Measurements from ENCODE around the gene MBD2. TPM values are rescaled to one million over a fixed set of nuclear protein-coding genes. Genes with fewer than 3 reads are reported as not detected.
A peak's percentile ranks its signal among the peaks of the same experiment; 100 is the strongest.

The MBD2 gene
- total RNA-seq, 1 donor from 2014 or later: 25.1 TPM

- DNase-seq (ENCODE audit: extremely low read depth, low read depth, low spot score): no peak
These were observed 20.6 kb downstream of the MBD2 start for GRCh38 chr18:54203914-54204313.

- no peak for DNase-seq (ENCODE audit: extremely low read depth, low read depth, low spot score)
These were observed 21.6 kb downstream of the MBD2 start for GRCh38 chr18:54202851-54203250.

- no peak for DNase-seq (ENCODE audit: extremely low read depth, low read depth, low spot score)
These were observed 26.6 kb downstream of the MBD2 start for GRCh38 chr18:54197747-54198411.

- no peak for DNase-seq (ENCODE audit: extremely low read depth, low read depth, low spot score)
These were observed 30.7 kb downstream of the MBD2 start for GRCh38 chr18:54193786-54194185.

GRCh38 chr18:54192900-54193299 is 31.6 kb downstream of the MBD2 start:
- DNase-seq (ENCODE audit: extremely low read depth, low read depth, low spot score): no peak

- no peak for DNase-seq (ENCODE audit: extremely low read depth, low read depth, low spot score)
These were observed 32.1 kb downstream of the MBD2 start for GRCh38 chr18:54192415-54192814.

GRCh38 chr18:54191352-54191751 is 33.1 kb downstream of the MBD2 start:
- DNase-seq (ENCODE audit: extremely low read depth, low read depth, low spot score): no peak

GRCh38 chr18:54187372-54187771 is 37.1 kb downstream of the MBD2 start:
- DNase-seq (ENCODE audit: extremely low read depth, low read depth, low spot score): no peak

- DNase-seq (ENCODE audit: extremely low read depth, low read depth, low spot score): no peak
These were observed 39.6 kb downstream of the MBD2 start for GRCh38 chr18:54184836-54185235.

- no peak for DNase-seq (ENCODE audit: extremely low read depth, low read depth, low spot score)
These were observed 41.1 kb downstream of the MBD2 start for GRCh38 chr18:54183390-54183789.

GRCh38 chr18:54181856-54182602 is 42.4 kb downstream of the MBD2 start:
- DNase-seq (ENCODE audit: extremely low read depth, low read depth, low spot score): peak; percentile 50

GRCh38 chr18:54173980-54174630 is 50.4 kb downstream of the MBD2 start:
- DNase-seq (ENCODE audit: extremely low read depth, low read depth, low spot score): no peak

- DNase-seq (ENCODE audit: extremely low read depth, low read depth, low spot score): no peak
These were observed 51.2 kb downstream of the MBD2 start for GRCh38 chr18:54173250-54173649.

- DNase-seq (ENCODE audit: extremely low read depth, low read depth, low spot score): no peak
These were observed 54.8 kb downstream of the MBD2 start for GRCh38 chr18:54169431-54170403.

GRCh38 chr18:54165450-54165849 is 59.0 kb downstream of the MBD2 start:
- DNase-seq (ENCODE audit: extremely low read depth, low read depth, low spot score): no peak

- no peak for DNase-seq (ENCODE audit: extremely low read depth, low read depth, low spot score)
These were observed 61.0 kb downstream of the MBD2 start for GRCh38 chr18:54163453-54163852.

- no peak for DNase-seq (ENCODE audit: extremely low read depth, low read depth, low spot score)
These were observed 62.0 kb downstream of the MBD2 start for GRCh38 chr18:54162431-54162830.

GRCh38 chr18:54161267-54161666 is 63.2 kb downstream of the MBD2 start:
- no peak for DNase-seq (ENCODE audit: extremely low read depth, low read depth, low spot score)

GRCh38 chr18:54159906-54160305 is 64.6 kb downstream of the MBD2 start:
- DNase-seq (ENCODE audit: extremely low read depth, low read depth, low spot score): no peak

GRCh38 chr18:54157646-54158385 is 66.7 kb downstream of the MBD2 start:
- no peak for DNase-seq (ENCODE audit: extremely low read depth, low read depth, low spot score)

Measured in glomerular endothelial cell (primary cell).